ENCODE measurements around the gene NOM1.

DNA sequence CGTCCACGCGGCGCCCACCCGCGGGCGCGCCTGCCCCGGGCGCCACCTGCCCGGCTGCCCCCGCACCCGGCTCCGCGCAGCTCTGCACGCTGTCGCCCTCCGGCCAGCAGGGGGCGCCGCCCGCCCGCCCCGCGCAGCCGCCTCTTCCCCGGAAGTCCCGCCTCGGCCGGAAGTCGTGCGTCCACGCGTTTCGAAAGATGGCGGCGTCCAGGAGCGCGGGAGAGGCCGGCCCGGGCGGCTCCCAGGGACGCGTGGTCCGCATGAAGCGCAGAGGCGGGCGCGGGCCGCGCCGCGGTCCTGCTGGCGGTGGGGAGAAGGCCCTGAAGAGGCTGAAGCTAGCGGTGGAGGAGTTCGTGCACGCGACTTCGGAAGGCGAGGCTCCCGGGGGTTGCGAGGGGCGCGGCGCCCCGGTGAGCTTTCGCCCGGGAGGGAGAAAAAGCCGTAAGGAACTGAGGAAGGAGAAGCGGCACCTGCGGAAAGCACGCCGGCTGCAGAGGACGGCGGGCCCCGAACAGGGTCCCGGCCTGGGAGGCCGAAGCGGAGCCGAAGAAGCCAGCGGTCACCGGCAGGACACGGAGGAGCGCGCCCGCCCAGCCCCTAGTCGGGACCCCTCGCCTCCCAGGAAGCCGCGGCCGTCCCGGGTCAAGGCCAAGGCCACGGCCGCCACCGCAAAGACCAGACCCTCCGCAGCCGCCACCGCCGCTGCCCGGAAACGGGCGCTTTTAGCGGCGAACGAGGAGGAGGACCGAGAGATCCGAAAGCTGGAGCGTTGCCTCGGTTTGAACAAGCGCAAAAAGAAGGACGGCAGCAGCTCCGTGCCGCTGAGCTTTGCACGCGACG lies at the start of gene NOM1:
- TF ChIP-seq POLR2AphosphoS5 (IDR thresholded peaks at IDR 0.05), result peak in 1 of 3 donors; percentile 73
- TF ChIP-seq, protein P1, sequence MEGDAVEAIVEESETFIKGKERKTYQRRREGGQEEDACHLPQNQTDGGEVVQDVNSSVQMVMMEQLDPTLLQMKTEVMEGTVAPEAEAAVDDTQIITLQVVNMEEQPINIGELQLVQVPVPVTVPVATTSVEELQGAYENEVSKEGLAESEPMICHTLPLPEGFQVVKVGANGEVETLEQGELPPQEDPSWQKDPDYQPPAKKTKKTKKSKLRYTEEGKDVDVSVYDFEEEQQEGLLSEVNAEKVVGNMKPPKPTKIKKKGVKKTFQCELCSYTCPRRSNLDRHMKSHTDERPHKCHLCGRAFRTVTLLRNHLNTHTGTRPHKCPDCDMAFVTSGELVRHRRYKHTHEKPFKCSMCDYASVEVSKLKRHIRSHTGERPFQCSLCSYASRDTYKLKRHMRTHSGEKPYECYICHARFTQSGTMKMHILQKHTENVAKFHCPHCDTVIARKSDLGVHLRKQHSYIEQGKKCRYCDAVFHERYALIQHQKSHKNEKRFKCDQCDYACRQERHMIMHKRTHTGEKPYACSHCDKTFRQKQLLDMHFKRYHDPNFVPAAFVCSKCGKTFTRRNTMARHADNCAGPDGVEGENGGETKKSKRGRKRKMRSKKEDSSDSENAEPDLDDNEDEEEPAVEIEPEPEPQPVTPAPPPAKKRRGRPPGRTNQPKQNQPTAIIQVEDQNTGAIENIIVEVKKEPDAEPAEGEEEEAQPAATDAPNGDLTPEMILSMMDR (IDR thresholded peaks at IDR 0.05), result peak; percentile 87 to 88
- no peak for TF ChIP-seq POLR2A (IDR thresholded peaks at IDR 0.05)

Data from suprapubic skin (tissue), 4 donors.